Endometrial microvascular endothelial cells (primary cell): Measurements from ENCODE around the gene CYBA. TPM values are rescaled to one million over a fixed set of nuclear protein-coding genes. Genes with fewer than 3 reads are reported as not detected.

Source experiments
- in situ Hi-C: cut with HindIII; loops from 2 replicates; pipeline ENCODE4 v1.10.0; 2017; ENCODE audit warnings: low sequenced_read_pairs, low pct_unique_long_range_greater_than_20kb; ENCODE audit errors: inconsistent ontology term
- total RNA-seq: library from RNA; depleted of rRNA; stranded (reverse); fragments of >200 nt; gene quantifications from one replicate; pipeline ENCODE4 v1.2.3, GENCODE V29; 2015; ENCODE audit errors: inconsistent ontology term

The CYBA gene
- total RNA-seq, 1 donor from 2014 or later, result 159 TPM

- in situ Hi-C loops, result no loop called here
Measured at GRCh38 chr16:88651276-88651988, 579 bp upstream of the CYBA start.

GRCh38 chr16:88649924-88650748, 717 bp downstream of the CYBA start:
- in situ Hi-C loops, result no loop called here

DNA sequence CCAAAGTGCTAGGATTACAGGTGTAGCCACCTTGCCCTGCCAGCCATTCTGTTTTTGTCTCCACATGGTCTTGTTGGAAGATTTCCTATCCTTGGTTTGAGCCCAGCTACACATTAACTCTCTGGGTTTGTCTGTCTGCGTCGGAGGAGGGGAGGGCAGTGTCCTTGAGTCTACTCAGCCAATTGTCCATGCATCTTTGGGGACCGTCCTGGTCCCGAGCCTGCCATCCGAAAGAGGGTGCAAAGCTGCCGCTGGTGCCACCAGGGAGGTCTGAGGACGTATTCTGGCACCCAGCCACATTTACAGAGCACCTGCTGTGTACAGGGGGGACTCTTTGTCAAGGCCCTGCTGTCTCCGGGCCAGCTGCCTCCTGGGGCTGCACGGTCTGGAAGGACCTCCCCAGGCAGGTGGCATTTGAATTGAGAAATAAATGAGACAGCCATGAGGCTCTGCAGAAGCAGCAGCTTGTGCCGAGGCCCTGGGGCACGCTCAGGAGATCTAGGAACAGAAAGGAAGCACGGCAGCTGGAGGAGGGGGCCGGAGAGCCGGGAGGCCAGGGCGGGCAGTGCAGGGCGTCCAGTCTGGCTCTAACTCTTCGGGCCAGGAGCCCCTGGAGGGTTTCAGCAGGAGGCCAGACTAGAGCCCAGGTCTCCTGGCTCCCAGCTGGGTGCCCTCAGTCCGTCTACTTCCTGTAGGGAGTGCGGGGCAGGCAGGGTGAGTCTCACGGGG, 1.5 kb downstream of the CYBA start:
- in situ Hi-C loops, result no loop called here

GRCh38 chr16:88647178-88648070, 3.4 kb downstream of the CYBA start:
- in situ Hi-C loops, result no loop called here

GRCh38 chr16:88646345-88647034, 4.4 kb downstream of the CYBA start:
- in situ Hi-C loops, result no loop called here

DNA sequence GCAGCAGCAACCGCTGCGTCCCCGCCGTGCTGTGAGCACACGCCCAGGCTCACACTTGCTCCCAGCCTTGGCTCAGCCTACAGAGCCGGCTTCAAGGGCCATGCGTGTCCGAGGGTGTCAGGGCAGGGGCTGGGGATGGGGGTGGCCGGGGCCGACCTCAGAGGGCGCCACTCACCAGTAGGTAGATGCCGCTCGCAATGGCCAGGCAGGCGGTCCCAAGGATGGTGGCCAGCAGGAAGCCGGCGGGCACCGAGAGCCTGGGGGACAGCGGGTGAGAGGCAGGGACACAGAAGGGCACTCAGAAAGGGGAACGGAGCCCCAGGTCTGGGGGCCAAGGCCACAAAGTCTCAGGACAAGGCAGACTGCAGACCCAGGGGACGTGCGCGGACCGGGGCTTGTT, 4.9 kb downstream of the CYBA start:
- in situ Hi-C loops, result no loop called here

DNA sequence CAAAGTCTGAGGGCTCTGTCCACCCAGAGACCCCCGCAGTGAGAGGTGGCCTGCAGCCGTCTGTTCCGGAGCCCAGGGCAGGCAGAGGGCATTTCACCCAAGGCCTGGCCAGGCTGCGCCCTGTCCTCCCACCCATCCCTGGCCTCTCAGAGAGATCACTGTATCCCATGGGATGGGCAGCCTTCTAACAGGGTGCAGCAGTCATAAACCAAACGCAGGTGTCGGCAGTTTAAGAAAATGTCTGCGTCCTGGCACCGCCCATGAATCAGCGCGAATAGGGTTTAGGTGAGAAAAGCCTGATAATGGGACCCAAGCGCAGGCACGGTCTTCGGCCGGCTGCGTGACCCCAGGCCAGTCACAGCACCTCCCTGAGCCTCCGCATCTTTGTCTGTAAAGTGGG, 5.4 kb downstream of the CYBA start:
- in situ Hi-C loops, result no loop called here

DNA sequence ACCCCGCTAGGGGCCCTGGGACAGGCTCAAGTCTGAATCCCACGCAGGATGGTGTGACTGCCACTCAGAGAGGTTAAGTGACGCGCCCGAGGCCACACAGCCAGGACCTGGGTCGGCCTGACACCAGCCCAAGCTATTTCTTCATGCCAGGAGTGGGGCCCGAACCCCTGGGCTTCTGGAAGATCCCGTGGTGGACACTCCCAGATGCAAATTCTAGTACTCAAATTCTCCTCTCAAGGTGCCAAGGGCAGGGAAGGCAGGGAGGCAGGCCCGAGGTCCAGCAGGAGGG, 7.3 kb downstream of the CYBA start:
- in situ Hi-C loops, result no loop called here

- in situ Hi-C loops, result no loop called here
Measured at GRCh38 chr16:88642881-88643643, 7.8 kb downstream of the CYBA start.

- in situ Hi-C loops, result no loop called here
Measured at GRCh38 chr16:88640498-88641247, 10.2 kb downstream of the CYBA start.

GRCh38 chr16:88640039-88640495, 10.8 kb downstream of the CYBA start:
- in situ Hi-C loops, result no loop called here

GRCh38 chr16:88639231-88640038, 11.4 kb downstream of the CYBA start:
- in situ Hi-C loops, result no loop called here

GRCh38 chr16:88638323-88639230, 12.3 kb downstream of the CYBA start, which contains the start of gene IL17C:
IL17C (plus strand) TSS chr16:88638572; CDS start chr16:88638642, 70 bp downstream.
- in situ Hi-C loops, result no loop called here

DNA sequence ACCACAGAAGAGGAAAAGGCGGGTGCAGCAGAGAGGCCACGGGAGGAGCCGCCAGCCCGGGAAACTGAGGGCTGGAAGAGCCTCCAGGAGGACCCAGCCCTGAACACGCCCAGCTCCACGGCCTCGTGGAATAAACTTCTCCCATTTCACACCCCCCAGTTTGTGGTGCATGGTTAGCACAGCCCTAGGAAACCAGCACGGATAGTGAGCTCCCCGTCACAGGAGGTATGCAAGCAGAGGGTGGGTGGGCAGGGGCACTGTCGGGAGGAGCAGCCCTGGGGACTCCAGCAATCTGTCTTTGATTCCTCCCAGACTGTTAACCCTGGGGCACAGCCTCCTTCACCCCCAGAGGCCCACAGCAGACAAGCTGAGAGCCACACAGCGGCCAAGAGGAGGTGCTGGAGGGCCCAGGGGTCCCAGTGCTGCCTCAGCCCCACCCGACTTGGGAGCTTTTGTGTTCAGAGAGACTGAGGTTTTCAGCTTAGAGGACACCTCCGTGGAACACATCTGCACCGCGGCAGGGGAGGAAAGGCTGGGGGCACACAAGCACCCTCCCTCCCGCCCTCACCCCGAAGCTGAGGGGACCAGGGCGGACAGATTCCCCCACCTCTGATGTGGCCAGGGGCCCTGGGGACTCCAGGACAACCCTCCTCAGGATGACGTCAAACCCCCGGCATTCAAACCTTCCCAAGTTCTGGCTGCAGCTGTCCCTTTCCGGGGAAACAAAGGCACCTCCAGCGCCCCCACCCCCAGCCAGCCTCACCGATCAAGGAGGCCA, 14.2 kb downstream of the CYBA start:
- in situ Hi-C loops, result no loop called here
